HT-29 (cell line): Measurements from ENCODE around the gene ARSA. TPM values are rescaled to one million over a fixed set of nuclear protein-coding genes. Genes with fewer than 3 reads are reported as not detected.
A peak's percentile ranks its signal among the peaks of the same experiment; 100 is the strongest.
"Not testable (repeated sequence)": the region's sequence is repeated elsewhere in the genome, so short reads cannot be mapped to it uniquely, and the experiment has no call there.

Source experiments
- DNase-seq: peaks from one replicate; pipeline ENCODE4 v3.0.0-alpha.2; 2015; ENCODE audit warnings: low spot score
- total RNA-seq: library from RNA; depleted of rRNA; stranded (reverse); fragments of >200 nt; shearing (Covaris generic); gene quantifications from 2 replicates; pipeline ENCODE4 v1.2.3, GENCODE V29; 2014

The ARSA gene
- total RNA-seq, 1 experiment from 2014 or later: 16.6 TPM

DNA sequence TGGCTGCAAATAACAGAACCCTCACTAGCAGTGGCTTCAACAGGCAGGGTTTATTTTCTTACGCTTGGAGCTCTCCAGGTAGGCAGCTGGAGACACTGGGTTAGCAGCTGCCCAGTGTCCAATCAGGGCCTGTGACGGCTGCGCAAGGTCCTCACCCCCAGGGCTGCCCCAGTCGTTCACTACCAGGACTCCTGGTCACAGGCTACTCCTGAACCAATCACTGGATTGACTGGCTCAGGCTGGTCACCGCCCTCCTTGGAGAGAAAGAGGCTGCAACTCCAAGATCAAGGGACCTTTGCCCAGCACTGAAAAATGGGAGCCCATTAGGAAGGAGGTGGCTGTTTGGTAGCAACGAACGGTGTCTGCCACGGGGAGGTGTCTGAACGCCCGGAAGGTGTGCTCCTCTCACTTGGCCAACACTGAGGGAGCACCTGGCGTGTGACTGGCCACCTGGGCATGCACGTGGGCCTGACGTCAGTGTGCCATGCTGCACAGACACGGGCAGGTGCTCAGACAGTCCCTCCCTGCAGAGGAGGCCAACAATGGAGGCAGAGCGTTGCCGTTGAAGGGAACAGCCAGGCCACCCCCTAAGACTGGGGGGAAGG lies 5.1 kb downstream of the ARSA start:
- peak; percentile 82 for DNase-seq

DNA sequence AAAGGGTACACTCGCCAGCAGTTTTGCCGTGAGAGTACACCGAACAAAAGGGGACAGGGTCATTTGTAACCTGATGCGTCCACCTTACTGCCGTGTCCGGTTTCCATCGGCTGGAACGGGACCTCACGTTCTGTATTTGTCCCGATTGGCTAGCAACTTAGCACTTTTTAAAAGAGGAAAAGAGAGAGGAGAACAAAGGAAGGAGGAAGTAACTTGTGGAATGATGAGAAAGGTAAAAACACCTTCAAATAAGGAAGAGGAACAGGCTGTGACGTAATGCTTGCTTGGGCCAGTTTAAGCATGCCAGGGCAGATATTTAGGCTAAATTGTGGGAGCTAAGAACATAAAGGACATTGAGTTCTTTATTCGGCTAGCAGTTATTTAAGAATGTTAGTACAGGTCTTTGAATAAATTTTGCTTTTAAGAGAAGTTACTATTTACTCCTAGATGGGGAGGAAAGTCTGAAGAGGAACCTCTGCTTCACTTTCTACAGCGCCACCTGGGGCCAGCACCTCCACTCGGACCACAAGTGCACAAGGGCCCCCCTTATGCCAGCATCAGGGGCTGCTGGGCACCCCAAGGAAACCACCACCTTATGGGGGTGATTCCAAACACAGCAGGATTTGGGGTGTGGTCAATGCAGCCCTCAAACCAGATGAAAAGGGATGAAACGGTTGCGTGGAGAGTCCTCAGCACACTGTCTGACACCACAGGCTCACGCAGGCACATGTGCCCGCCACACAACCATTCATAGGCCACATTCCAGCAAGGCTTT lies 5.8 kb downstream of the ARSA start:
- peak; percentile 14 for DNase-seq

DNA sequence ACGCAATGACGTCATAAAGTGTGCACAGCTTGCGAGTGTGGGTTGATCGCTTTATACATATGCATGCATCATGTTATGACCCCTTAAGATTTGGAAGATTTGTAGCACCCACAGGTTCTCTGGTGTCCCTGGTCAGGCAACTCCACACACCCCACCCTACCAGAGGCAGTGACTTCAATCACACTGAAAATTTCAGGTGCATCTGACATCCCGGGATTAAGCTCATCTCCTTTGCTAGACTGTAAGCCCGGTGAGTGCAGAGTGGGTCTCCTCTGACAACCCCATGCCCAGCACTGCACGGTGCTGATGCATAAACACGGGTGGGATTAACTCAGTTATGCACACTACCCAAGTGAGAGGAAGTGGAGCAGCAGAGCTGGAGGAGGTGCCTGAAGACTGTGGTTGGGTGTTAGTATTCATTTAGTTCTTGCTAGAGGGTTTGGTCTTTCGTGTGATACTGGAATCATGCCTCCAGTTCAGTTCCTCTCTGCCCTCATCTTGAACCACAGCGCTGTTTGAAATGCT lies 6.5 kb downstream of the ARSA start:
- DNase-seq: no peak

DNA sequence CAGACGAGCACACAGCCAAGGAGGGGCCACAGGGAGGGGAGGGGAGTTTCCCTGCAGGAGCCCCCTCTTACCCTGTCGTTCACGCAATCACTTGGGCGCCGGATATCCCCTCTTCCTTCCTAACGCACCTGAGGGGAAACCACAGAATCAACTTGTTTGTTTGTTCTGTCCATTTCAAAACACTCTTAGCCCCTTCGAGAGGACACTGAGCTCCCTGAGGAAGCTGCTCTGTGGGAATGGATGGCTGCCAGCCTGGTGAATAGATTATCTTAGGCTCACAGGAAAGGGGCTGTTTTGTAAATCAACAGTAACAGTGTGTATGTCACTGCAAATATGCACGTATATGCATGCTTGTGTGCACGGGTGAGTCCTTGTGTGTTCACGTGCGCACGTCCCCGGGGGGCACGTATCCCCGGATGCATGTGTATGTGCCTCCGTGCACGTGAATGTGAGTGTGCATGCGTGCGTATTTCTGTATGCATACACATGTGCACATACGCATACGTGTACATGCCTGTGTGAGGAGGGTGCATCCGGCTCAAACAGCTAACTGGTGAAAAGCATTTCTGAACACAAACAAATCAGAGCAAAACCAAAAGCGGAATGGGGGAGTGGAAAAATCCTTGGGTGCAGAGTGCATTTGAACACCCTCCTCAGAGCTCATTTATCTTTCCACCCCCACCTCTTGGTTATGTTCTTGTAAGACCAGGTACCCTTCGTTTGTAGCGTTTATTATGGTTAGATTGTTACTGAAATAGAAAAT lies 7.2 kb downstream of the ARSA start:
- DNase-seq: no peak

DNA sequence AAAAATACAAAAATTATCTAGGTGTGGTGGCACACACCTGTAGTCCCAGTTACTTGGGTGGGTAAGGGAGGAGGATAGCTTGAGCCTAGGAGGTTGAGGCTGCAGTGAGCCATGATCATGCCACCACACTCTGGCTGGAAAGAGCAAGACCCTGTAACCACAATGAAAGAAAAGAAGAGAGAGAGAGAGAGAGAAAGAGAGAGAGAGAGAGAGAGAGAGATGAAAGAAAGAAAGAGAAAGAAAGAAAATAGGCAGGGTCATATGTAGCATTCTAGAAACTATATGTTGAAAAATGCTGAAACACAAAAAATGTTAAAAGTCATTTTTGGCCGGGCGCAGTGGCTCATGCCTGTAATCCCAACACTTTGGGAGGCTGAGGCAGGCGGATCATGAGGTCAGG lies 13.7 kb downstream of the ARSA start:
- not testable (repeated sequence) for DNase-seq

- DNase-seq: peak; percentile 43
Measured at GRCh38 chr22:50613291-50613981, 14.5 kb downstream of the ARSA start.

GRCh38 chr22:50612528-50613221 lies 15.3 kb downstream of the ARSA start:
- no peak for DNase-seq

DNA sequence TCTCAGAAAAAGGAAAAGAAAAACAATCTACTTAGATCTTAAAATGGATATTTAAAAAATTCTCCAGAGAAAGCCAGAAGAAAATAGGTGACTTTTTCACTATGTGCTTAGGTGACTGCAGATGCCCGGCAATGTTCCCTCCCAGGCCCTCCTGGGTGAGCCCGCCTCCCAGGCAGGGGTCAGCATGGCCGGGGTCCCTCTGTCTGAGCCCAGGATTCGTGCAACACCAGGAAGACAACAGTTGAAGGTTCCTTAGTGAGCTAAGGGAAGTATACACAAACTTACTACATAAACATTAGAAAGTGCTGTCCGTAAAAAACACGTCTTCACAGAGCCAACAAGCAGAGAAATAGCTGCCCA lies 15.8 kb downstream of the ARSA start:
- no peak for DNase-seq

DNA sequence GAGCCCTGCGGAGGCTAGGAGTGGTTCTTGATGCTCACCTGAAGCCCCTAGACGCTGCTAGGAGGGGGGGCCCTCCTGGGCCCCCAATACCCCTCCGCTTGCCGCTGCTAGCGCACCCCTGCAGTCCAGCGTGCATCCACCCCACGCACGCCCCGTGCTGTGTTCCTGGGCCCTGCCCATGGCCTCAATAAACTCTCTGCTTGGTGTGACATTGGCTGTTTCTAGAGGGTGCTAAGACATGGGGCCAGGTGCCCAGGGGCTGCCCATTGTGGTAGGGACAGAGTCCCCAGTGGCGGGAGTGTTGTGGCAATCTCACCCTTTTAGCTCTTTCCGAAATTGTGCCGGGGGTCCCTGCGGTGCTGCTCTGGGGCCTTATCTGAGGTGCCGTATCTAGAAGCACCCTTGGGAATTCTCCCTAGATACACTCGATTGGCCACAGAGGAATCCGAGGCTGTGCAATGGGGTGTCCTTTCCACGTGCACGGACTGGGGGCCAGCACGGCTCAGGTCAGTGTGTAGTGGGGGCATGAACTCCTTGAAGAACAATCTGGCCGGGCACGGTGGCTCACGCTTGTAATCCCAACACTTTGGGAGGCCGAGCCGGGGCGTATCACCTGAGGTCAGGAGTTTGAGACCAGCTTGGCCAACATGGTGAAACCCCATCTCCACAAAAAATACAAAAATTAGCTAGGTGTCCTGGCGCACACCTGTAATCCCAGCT lies 16.5 kb downstream of the ARSA start:
- no peak for DNase-seq

GRCh38 chr22:50610581-50610980 lies 17.4 kb downstream of the ARSA start:
- no peak for DNase-seq

DNA sequence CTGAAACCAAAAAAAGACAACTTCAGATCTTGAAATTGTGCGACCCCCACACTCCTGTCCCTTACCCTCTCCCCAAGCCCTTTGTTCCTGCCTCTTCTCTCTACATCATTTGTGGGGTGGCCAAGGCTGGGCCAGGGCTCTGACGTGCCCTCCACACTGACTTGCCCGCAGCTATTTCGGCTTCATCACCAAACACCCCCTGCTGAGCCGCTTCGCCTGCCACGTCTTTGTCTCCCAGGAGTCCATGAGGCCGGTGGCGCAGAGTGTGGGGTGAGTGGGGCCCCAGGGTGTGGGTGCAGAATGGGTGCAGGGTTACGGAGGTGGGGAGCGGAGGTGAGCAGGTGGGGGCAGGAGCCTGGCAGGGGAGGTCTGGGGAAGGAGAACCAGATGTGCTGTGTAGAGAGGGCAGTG lies 17.9 kb downstream of the ARSA start:
- no peak for DNase-seq

- no peak for DNase-seq
Measured at GRCh38 chr22:50609599-50609998, 18.4 kb downstream of the ARSA start.

DNA sequence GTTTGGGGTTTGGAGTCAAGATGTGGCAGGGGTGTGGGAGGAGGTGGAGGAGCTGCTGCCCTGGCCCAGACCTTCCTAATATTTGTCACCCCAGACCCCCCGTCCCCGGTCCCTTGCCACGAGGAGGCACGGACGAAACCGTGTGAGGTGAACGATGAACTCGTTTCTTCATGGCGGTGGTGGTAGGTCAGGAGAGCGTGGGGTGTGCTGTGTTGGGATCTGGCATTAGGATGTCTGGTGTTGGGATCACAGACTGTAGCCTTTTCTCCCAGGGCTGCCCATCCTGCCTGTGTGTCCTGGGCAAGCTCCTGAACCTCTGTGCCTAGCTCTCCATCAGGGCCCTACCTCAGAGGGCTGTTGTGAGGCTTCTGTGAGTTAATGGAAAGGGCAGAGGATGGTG lies 19.0 kb downstream of the ARSA start:
- DNase-seq: no peak

DNA sequence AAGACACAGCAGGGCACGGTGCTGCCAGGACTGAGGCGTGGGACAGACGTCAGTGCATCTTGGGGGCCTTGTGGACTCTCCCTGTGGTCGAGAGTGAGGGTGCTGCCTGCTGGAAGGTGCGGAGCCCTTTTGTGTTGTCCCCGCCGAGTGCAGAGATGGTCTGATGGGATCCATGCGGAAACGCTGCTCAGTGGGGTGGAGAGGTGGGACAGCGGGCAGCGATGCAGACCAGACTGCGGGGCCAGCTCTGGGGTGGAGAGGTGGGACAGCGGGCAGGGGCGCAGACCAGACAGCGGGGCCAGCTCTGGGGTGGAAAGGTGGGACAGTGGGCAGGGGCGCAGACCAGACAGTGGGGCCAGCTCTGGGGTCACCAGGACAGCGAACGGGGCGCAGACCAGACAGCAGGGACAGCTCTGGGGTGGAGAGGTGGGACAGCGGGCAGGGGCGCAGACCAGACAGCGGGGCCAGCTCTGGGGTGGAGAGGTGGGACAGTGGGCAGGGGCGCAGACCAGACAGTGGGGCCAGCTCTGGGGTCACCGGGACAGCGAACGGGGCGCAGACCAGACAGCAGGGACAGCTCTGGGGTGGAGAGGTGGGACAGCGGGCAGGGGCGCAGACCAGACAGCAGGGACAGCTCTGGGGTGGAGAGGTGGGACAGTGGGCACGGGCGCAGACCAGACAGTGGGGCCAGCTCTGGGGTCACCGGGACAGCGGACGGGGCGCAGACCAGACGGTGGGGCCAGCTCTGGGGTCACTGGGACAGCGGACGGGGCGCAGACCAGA lies 19.7 kb downstream of the ARSA start:
- not testable (repeated sequence) for DNase-seq

DNA sequence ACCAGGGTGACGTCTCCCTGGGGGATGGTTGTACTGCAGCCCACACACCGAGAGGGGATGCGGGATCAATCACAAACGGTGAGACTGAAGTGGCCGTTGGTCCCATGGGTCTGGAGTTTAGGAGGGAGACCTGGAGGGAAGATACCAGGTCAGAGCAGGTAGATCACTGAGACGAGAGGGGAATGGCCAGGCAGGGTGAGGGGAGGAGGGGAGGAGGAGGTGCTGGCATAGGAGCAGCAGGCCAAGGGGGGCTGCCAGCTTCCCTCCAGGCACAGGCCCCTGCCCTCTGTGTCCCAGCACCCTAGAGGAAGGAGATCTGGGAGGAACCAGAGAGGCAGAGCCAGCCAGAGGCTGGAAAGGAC lies 20.3 kb downstream of the ARSA start:
- no peak for DNase-seq

DNA sequence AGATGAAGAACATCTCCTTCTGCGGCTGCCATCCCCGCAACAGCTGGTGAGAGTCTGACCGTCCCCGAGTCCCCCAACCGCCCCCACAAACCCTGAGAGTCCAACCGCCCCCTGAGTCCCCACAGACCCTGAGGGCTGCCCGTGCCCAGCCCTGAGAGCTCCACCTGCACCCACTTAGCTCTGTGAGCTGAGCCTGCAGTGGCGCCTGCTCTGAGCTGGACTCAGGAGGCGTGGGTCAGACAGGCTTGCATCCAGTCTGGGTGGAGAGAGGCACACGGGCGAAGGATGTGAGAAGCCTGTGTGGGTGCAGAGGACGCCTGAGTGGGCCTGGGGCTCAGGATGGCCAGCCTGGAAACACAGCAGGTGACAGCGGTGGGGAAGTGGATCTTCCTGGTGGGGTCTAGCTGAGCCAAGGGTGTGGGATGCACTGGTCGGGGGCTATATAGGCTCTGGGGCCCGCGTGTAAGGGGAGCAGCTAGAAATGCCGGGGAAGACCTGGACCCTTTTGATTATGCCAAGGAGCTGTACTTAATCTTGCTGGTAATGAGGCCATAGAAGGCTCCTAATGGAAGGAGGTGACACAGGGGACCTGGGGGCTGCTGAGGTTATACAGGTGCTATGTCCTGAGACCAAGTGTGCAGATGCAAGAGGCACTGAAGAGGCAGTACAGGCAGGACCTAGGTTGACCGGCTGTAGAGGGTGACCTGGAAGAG lies 20.9 kb downstream of the ARSA start:
- DNase-seq: no peak

DNA sequence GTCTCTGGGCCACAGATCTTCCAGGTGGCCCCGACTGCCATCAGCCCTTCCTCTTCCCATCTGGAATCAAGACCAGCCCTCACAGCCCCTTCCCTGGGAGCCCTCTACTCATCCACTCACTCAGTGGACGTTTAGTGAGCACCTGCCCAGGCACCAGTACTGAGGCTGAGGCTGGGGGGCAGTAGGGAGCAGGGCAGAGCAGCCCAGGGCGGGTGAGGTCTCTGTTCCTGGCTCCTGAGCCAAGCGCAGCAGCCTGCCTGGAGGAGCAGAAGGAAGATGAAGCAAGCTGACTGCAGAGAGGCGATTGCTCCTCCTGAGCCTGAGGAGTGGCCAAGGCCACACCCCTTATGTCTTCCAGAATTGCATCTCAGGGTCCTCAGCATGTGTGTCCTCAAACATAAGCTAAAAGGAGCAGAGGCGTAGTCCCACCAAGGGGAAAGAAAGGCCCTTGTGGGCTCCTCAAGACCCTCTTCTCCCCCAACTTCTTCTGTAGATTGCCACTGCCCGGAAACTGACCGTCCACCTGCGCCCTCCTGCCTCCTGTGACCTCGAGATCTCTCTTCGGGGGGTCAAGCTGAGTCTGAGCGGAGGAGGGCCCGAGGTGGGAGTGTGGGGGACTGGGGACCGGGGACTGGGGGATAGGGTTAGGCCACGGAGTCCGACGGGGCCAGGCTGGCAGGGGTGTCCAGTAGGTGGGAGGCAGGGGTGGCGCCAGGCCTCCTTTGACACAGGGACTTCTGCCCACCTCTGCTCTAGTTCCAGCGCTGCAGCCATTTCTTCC lies 21.6 kb downstream of the ARSA start:
- no peak for DNase-seq

DNA sequence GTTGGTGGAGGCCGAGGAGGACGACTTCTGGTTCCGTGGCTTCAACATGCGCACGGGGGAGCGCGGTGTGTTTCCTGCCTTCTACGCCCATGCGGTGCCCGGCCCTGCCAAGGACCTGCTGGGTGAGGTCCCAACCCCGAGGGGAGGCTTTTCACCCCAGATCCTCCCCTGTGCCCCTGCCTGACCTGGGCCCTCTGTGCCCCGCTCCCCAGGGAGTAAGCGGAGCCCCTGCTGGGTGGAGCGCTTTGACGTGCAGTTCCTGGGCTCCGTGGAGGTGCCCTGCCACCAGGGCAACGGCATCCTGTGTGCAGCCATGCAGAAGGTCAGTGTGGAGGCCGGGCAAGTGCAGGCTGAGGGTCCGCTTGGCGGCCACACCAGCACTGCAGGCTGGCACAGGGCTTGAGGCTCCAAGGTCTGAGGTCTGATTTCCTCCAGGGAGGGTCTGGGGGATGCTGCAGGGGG lies 22.3 kb downstream of the ARSA start:
- no peak for DNase-seq
